Lung (tissue), 12 donors: ENCODE data around the gene PHGDH. TPM values are rescaled to one million over a fixed set of nuclear protein-coding genes. Genes with fewer than 3 reads are reported as not detected.

Experiments
- ATAC-seq: fragments of 200-7000 bp; cut with Tn5 transposase; one replicate; pipeline ENCODE4 v1.9.1; 2020; ENCODE audit warnings: moderate number of reproducible peaks; ENCODE audit not compliant: insufficient read depth, low FRiP score
- DNase-seq, 3 donors: peaks; one replicate each; pipeline ENCODE4 v3.0.0-alpha.2; 2013 to 2017
- H3K27ac ChIP-seq, 2 donors: one replicate each; pipeline ENCODE4 v1.5.1; 2013; ENCODE audit warnings: mild to moderate bottlenecking in 2 of 2, moderate library complexity in 2 of 2, control low read depth in 1 of 2, inconsistent platforms in 1 of 2, low read depth in 1 of 2, low read length in 1 of 2
- H3K27me3 ChIP-seq, 3 donors: one replicate each; pipeline ENCODE4 v1.5.1; 2013; ENCODE audit warnings: low read length in 2 of 3; ENCODE audit not compliant: control insufficient read depth in 3 of 3, insufficient read depth in 3 of 3
- H3K36me3 ChIP-seq, 4 donors: one replicate each; pipeline ENCODE4 v1.5.1; 2013; ENCODE audit warnings: low read length in 4 of 4, mild to moderate bottlenecking in 1 of 4, moderate library complexity in 1 of 4; ENCODE audit not compliant: control insufficient read depth in 4 of 4, insufficient read depth in 4 of 4
- H3K4me1 ChIP-seq, 5 donors: one replicate each; pipeline ENCODE4 v1.5.1; 2013; ENCODE audit warnings: low read length in 5 of 5, mild to moderate bottlenecking in 2 of 5, moderate library complexity in 1 of 5; ENCODE audit not compliant: control insufficient read depth in 5 of 5, insufficient read depth in 5 of 5
- H3K4me3 ChIP-seq: one replicate; pipeline ENCODE4 v1.5.1; 2013; ENCODE audit warnings: mild to moderate bottlenecking, control low read depth, moderate library complexity
- H3K9ac ChIP-seq, 2 donors: one replicate each; pipeline ENCODE4 v1.5.1; 2013; ENCODE audit warnings: low read length in 2 of 2, control low read depth in 1 of 2; ENCODE audit not compliant: insufficient read depth in 1 of 2
- H3K9me3 ChIP-seq, 4 donors: one replicate each; pipeline ENCODE4 v1.5.1; 2013; ENCODE audit warnings: low read length in 3 of 4, mild to moderate bottlenecking in 1 of 4, moderate library complexity in 1 of 4; ENCODE audit not compliant: control insufficient read depth in 4 of 4, insufficient read depth in 3 of 4
- WGBS, 2 donors: extraction: QIAGEN DNeasy Blood & Tissue Kit; methylation state at CpG; one replicate each; pipeline ENCODE4 v1.1.7; 2013; 5-methylcytosine and 5-hydroxymethylcytosine counted together
- polyA plus RNA-seq, 2 donors: library from polyadenylated mRNA; stranded (reverse); fragments of 200-250 nt; gene quantifications; one replicate each; pipeline ENCODE4 v1.2.1, GENCODE V29; 2013
- total RNA-seq, 2 donors: library from RNA; depleted of rRNA in 1 of 2; stranded (reverse); fragments of >200 nt in 1 of 2; gene quantifications; one replicate each; pipeline ENCODE4 v1.2.1, GENCODE V29; 2014 to 2021
- TF ChIP-seq, protein P1 (sequence below): IDR thresholded peaks from 2 replicates; pipeline ENCODE4 v1.5.1; 2012; ENCODE audit warnings: mild to moderate bottlenecking; ENCODE audit errors: control extremely low read depth, extremely low read depth
- donor health status: control.
- donor health status: control.
- donor health status: Bipolar disorder and iron deficiency.
- donor health status: healthy.
- donor health status: DM: yes; HTN: yes; CAD: no.

Gene PHGDH
- total and polyA plus RNA-seq, 4 donors = 28.8 to 133 (median 34.2) TPM

DNA sequence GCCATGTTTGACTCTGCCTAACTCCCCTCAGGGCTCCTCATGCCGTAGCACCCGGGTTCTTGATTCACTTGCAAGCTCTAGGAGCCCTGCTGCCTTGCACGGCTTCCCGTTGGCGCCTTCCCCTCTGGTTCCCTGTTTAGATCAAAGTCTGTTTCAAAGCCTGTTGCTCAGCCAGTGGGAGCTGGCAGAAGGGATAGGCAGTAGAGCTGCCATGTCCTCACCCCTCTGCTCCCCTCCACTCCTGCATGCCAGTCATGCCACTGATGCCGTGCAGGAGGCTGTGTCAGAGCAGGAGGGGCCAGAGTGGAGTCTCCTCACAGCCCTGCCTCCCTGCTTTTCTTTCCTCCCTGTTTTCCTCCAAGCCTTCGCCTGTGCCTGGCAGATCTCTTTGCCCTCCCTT, 30.5 kb downstream of the PHGDH start:
- no peak for DNase-seq
- Histone ChIP-seq H3K27ac (no peak overlapping the region), H3K9me3 (no peaks in the 10 kb centered on the region), H3K4me3 (no peak overlapping the region), H3K36me3 (peaks cover 0 to 11% (median 2%) of the 10 kb centered on the region in 4 donors), H3K9ac (no peak overlapping the region), H3K27me3 (no peaks in the 10 kb centered on the region), H3K4me1 (peaks cover 0 to 8% (median 3%) of the 10 kb centered on the region in 5 donors)
- 72 to 87% methylated on average over 7 of the region's 7 CpGs for WGBS, 2 donors
- TF ChIP-seq, protein P1, sequence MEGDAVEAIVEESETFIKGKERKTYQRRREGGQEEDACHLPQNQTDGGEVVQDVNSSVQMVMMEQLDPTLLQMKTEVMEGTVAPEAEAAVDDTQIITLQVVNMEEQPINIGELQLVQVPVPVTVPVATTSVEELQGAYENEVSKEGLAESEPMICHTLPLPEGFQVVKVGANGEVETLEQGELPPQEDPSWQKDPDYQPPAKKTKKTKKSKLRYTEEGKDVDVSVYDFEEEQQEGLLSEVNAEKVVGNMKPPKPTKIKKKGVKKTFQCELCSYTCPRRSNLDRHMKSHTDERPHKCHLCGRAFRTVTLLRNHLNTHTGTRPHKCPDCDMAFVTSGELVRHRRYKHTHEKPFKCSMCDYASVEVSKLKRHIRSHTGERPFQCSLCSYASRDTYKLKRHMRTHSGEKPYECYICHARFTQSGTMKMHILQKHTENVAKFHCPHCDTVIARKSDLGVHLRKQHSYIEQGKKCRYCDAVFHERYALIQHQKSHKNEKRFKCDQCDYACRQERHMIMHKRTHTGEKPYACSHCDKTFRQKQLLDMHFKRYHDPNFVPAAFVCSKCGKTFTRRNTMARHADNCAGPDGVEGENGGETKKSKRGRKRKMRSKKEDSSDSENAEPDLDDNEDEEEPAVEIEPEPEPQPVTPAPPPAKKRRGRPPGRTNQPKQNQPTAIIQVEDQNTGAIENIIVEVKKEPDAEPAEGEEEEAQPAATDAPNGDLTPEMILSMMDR = no peak
- no peak for ATAC-seq

DNA sequence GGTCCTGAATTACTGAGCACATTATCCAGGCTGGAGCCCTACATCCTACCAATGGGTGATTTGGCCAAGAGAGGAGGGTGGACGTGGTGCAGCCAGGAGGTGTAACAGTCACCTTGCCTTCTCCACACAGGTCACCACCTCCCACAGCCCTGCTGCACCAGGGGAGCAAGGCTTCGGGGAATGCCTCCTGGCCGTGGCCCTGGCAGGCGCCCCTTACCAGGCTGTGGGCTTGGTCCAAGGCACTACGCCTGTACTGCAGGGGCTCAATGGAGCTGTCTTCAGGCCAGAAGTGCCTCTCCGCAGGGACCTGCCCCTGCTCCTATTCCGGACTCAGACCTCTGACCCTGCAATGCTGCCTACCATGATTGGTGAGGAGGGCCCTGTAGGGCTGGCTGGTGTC, 30.9 kb downstream of the PHGDH start:
- Histone ChIP-seq H3K9ac (no peak overlapping the region), H3K4me1 (peaks cover 0 to 8% (median 3%) of the 10 kb centered on the region in 5 donors), H3K4me3 (no peak overlapping the region), H3K27me3 (no peaks in the 10 kb centered on the region), H3K27ac (no peak overlapping the region), H3K36me3 (peaks cover 0 to 11% (median 2%) of the 10 kb centered on the region in 4 donors), H3K9me3 (no peaks in the 10 kb centered on the region)
- DNase-seq (no peak), ATAC-seq (no peak)
- TF ChIP-seq, protein P1 = no peak
- WGBS, 2 donors = 83 to 87% methylated on average over 7 of the region's 7 CpGs

DNA sequence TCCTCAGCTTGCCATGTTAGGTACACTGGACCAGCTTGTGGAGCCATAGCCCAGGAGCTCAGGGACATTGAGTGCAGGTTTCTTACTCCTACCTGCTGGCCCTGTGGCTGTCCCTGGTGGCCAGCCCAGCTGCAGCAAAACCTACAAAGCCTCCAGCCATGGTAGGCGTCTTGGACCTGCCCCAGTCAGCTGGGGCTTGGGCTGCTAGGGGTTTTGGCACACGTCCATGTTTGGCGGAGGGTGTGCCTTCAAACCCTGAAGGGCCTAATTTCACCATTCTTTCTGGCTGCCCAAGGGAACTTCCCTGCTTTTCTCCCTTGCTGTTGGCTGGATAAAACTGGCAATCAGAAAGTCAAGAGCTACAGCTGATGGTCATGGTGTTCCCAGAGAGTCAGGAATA, 31.6 kb downstream of the PHGDH start:
- Histone ChIP-seq H3K4me1 (peaks cover 0 to 8% (median 3%) of the 10 kb centered on the region in 5 donors), H3K9me3 (no peaks in the 10 kb centered on the region)

More for the DNA sequence above, 31.6 kb downstream of the PHGDH start:
- Histone ChIP-seq H3K36me3 (peaks cover 0 to 11% (median 2%) of the 10 kb centered on the region in 4 donors), H3K27me3 (no peaks in the 10 kb centered on the region), H3K4me3 (no peak overlapping the region), H3K27ac (no peak overlapping the region), H3K9ac (no peak overlapping the region)
- no peak for ATAC-seq
- TF ChIP-seq, protein P1 = no peak
- no peak for DNase-seq
- WGBS, 2 donors = 54 to 55% methylated on average over 3 of the region's 3 CpGs
